AG04449 (cell line): ENCODE measurements around the gene EOLA2.
"Not testable (repeated sequence)": the region's sequence is repeated elsewhere in the genome, so short reads cannot be mapped to it uniquely, and the experiment has no call there.

ENCODE experiments used
- CTCF ChIA-PET: fragments of 350-600 bp; formaldehyde crosslinking; extraction: SDS; loops from one replicate; lab custom pipeline; 2021; ENCODE audit warnings: antibody characterized with exemption; lab: Yijun Ruan, JAX
- POLR2A ChIA-PET: fragments of 400-600, 350-600 bp; formaldehyde crosslinking; extraction: SDS; loops from one replicate; lab custom pipeline; 2020; ENCODE audit warnings: antibody characterized with exemption, inconsistent platforms; lab: Yijun Ruan, JAX
- DNase-seq: peaks from one replicate; pipeline ENCODE4 v3.0.0-alpha.2; 2010; ENCODE audit warnings: low read depth, low spot score
- H3K4me3 ChIP-seq: 2 replicates; pipeline ENCODE4 v1.5.1; 2011; ENCODE audit warnings: low read depth, mild to moderate bottlenecking, control low read depth, low read length
- CTCF ChIP-seq: IDR thresholded peaks from one replicate; pipeline ENCODE4 v1.5.1; 2011; ENCODE audit warnings: mild to moderate bottlenecking, moderate library complexity, low read length, control low read depth, inconsistent platforms; ENCODE audit not compliant: insufficient read depth; ENCODE audit errors: missing control alignments

EOLA2 gene

GRCh38 chrX:149931355-149931754 lies 6.9 kb downstream of the EOLA2 start:
- POLR2A ChIA-PET, DNase-seq, CTCF ChIA-PET, H3K4me3 ChIP-seq: not testable (repeated sequence)

GRCh38 chrX:149929400-149929799 lies 8.9 kb downstream of the EOLA2 start, which contains the start of gene HSFX4:
TSS of gene HSFX4 (plus strand) at chrX:149929573. CDS start at chrX:149929645, 72 bp downstream.
- POLR2A ChIA-PET, CTCF ChIA-PET, DNase-seq, H3K4me3 ChIP-seq: not testable (repeated sequence)

- CTCF ChIA-PET, POLR2A ChIA-PET: not testable (repeated sequence)
Measured at GRCh38 chrX:149928635-149929034, 9.7 kb downstream of the EOLA2 start.

GRCh38 chrX:149927964-149928258 lies 10.4 kb downstream of the EOLA2 start:
- H3K4me3 ChIP-seq, CTCF ChIA-PET, DNase-seq, POLR2A ChIA-PET: not testable (repeated sequence)

More at GRCh38 chrX:149928635-149929034, 9.7 kb downstream of the EOLA2 start:
- DNase-seq, H3K4me3 ChIP-seq: not testable (repeated sequence)

GRCh38 chrX:149927245-149927963 lies 10.9 kb downstream of the EOLA2 start:
- CTCF ChIA-PET, H3K4me3 ChIP-seq, DNase-seq, POLR2A ChIA-PET: not testable (repeated sequence)

GRCh38 chrX:149924434-149924833 lies 13.9 kb downstream of the EOLA2 start:
- DNase-seq, CTCF ChIA-PET, POLR2A ChIA-PET, H3K4me3 ChIP-seq: not testable (repeated sequence)

GRCh38 chrX:149923836-149924235 lies 14.5 kb downstream of the EOLA2 start:
- H3K4me3 ChIP-seq, POLR2A ChIA-PET, CTCF ChIA-PET, DNase-seq: not testable (repeated sequence)

GRCh38 chrX:149916745-149917392 lies 21.4 kb downstream of the EOLA2 start:
- POLR2A ChIA-PET, result no interaction called here
- CTCF ChIA-PET, result interaction anchor here (1.3 kb wide), 1 partner anchor 21 kb away, joined by 6 read pairs; the partner anchor contains the start of gene EOLA2
- DNase-seq, result no peak
- H3K4me3 ChIP-seq, result no peak overlapping the region
- TF ChIP-seq CTCF, result no peak

GRCh38 chrX:149910178-149910695 lies 28.1 kb downstream of the EOLA2 start:
- DNase-seq, result no peak
- no peak for TF ChIP-seq CTCF
- POLR2A ChIA-PET, result no interaction called here
- CTCF ChIA-PET, result no interaction called here
- H3K4me3 ChIP-seq, result no peak overlapping the region
